Glutamatergic neuron (in vitro differentiated cells): ENCODE data around the gene WDFY4. TPM values are rescaled to one million over a fixed set of nuclear protein-coding genes. Genes with fewer than 3 reads are reported as not detected.

Experiments used
- DNase-seq: peaks from one replicate; pipeline ENCODE4 v3.0.0; 2022
- H3K27ac Mint-ChIP-seq: one replicate; pipeline ENCODE4 v1.8.0; 2020; ENCODE audit warnings: mild to moderate bottlenecking, mixed read lengths, inconsistent platforms; ENCODE audit not compliant: unreplicated experiment
- H3K27me3 Mint-ChIP-seq: one replicate; pipeline ENCODE4 v1.8.0; 2020; ENCODE audit warnings: mild to moderate bottlenecking, moderate library complexity, mixed read lengths, inconsistent platforms; ENCODE audit not compliant: unreplicated experiment
- H3K36me3 Mint-ChIP-seq: one replicate; pipeline ENCODE4 v1.8.0; 2020; ENCODE audit warnings: mild to moderate bottlenecking, mixed read lengths, inconsistent platforms; ENCODE audit not compliant: unreplicated experiment
- H3K4me1 Mint-ChIP-seq: one replicate; pipeline ENCODE4 v1.8.0; 2020; ENCODE audit warnings: mild to moderate bottlenecking, low read depth, mixed read lengths, inconsistent platforms; ENCODE audit not compliant: unreplicated experiment
- H3K4me3 Mint-ChIP-seq: one replicate; pipeline ENCODE4 v1.8.0; 2020; ENCODE audit warnings: mild to moderate bottlenecking, mixed read lengths, inconsistent platforms; ENCODE audit not compliant: unreplicated experiment
- H3K9me3 Mint-ChIP-seq: one replicate; pipeline ENCODE4 v1.8.0; 2020; ENCODE audit warnings: mild to moderate bottlenecking, moderate library complexity, mixed read lengths, inconsistent platforms; ENCODE audit not compliant: unreplicated experiment
- CTCF ChIP-seq: fragments of 200-600 bp; sonication (generic); IDR thresholded peaks from one replicate; pipeline ENCODE4 v1.5.0; 2021; ENCODE audit not compliant: partially characterized antibody, unreplicated experiment
- total RNA-seq: library from RNA; stranded (reverse); fragmentation: NEBNext Ultra II Directional; extraction: Animal tissue kit (Norgen Biotek cat#: 25700); gene quantifications from one replicate; pipeline ENCODE4 v1.2.1, GENCODE V29; 2021; ENCODE audit not compliant: unreplicated experiment

Gene WDFY4
- total RNA-seq, 1 donor from 2014 or later = not detected

- Mint-ChIP-seq H3K27ac (no peak overlapping the region), H3K4me1 (peaks cover 11% of the 10 kb centered on the region), H3K9me3 (no peaks in the 10 kb centered on the region), H3K36me3 (no peaks in the 10 kb centered on the region), H3K4me3 (no peak overlapping the region), H3K27me3 (no peaks in the 10 kb centered on the region)
- no peak for TF ChIP-seq CTCF
- no peak for DNase-seq
Observed at GRCh38 chr10:48806342-48806741, 121.7 kb downstream of the WDFY4 start.

GRCh38 chr10:48807791-48808470 is 123.3 kb downstream of the WDFY4 start:
- no peak overlapping the region for H3K4me3 Mint-ChIP-seq
- no peaks in the 10 kb centered on the region for H3K36me3 Mint-ChIP-seq
- peaks cover 11% of the 10 kb centered on the region for H3K4me1 Mint-ChIP-seq
- no peak for DNase-seq
- no peaks in the 10 kb centered on the region for H3K9me3 Mint-ChIP-seq
- H3K27ac Mint-ChIP-seq = no peak overlapping the region
- TF ChIP-seq CTCF = no peak
- H3K27me3 Mint-ChIP-seq = no peaks in the 10 kb centered on the region

DNA sequence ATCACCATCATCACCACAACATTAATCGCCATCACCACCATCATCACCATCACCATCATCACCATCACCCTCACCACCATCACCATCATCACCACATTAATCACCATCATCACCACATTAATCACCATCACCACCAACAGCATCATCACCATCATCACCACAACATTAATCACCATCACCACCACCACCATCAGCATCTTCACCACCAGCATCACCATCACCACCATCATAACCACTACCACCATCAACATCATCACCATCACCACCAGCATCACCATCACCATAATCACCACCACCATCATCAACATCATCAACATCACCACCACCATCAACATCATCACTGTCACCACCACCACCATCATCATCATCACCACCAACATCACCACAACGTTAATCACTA is 124.6 kb downstream of the WDFY4 start:
- no peak for TF ChIP-seq CTCF
- DNase-seq = no peak
- no peaks in the 10 kb centered on the region for H3K36me3 Mint-ChIP-seq
- H3K4me3 Mint-ChIP-seq = no peak overlapping the region
- no peaks in the 10 kb centered on the region for H3K27me3 Mint-ChIP-seq
- peaks cover 9% of the 10 kb centered on the region for H3K4me1 Mint-ChIP-seq
- H3K9me3 Mint-ChIP-seq = no peaks in the 10 kb centered on the region
- H3K27ac Mint-ChIP-seq = no peak overlapping the region

DNA sequence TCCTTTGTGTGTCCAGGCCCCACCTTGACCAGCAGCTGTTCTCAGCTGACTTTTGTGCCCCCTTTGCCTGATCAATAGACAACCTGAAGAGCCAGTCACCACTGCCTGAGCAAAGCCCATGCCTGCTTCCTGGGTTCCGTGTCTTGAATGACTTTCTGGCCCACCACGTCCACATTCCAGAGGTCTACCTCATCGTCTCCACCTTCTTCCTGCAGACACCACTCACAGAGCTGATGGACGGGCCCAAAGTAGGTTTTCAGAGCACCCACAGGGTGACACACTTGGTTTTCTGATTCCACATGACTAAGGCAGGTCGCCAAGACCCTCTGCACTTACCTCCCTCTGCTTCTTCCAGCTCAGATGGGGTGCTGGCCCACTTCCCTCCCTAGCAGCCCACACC is 126.8 kb downstream of the WDFY4 start:
- Mint-ChIP-seq H3K36me3 (no peaks in the 10 kb centered on the region), H3K9me3 (no peaks in the 10 kb centered on the region), H3K4me3 (no peak overlapping the region), H3K27me3 (no peaks in the 10 kb centered on the region), H3K27ac (no peak overlapping the region), H3K4me1 (peaks cover 1% of the 10 kb centered on the region)
- DNase-seq = no peak
- TF ChIP-seq CTCF = no peak

- Mint-ChIP-seq H3K27me3 (no peaks in the 10 kb centered on the region), H3K4me1 (no peaks in the 10 kb centered on the region), H3K27ac (no peak overlapping the region), H3K9me3 (no peaks in the 10 kb centered on the region), H3K36me3 (no peaks in the 10 kb centered on the region), H3K4me3 (no peak overlapping the region)
- DNase-seq = no peak
- no peak for TF ChIP-seq CTCF
Observed at GRCh38 chr10:48811917-48812316, 127.2 kb downstream of the WDFY4 start.
